Measurements from ENCODE around the gene XYLT2. TPM values are rescaled to one million over a fixed set of nuclear protein-coding genes. Genes with fewer than 3 reads are reported as not detected.

XYLT2 gene
- total RNA-seq (2014; rRNA removed; shearing (Covaris generic)) (22.4 and 22.5 TPM in 2 replicates), total RNA-seq (2022) (20.9 and 25.5 TPM in 2 replicates), Bru-seq, nascent RNA (percentile 57 among the genes with signal in this experiment), BruChase-seq, experiment 1, labeled RNA remaining after a 6-hour chase (percentile 66 among the genes with signal in this experiment), BruChase-seq, experiment 2, labeled RNA remaining after a 2-hour chase (percentile 64 among the genes with signal in this experiment)
- long read RNA-seq, transcript XYLT2-201 (11 exons, 3,507 nt): major isoform, 18 of 42 reads
- long read RNA-seq, transcript XYLT2-206 (1 exons, 2,174 nt): minor isoform, 5 of 42 reads
- long read RNA-seq, partial matches to known transcripts: 8 of 42 reads
- long read RNA-seq, other reads (novel, unspliced or antisense): 10 of 42 reads

- POLR2A ChIA-PET: interaction anchor here (1.3 kb wide), 1 partner anchor 16 kb away, joined by 4 read pairs; no protein-coding TSS in a partner anchor
- no peak within 1 kb of the TSS for H3K27ac ChIP-seq (ENCODE audit: low read depth, low read length, poor library complexity, severe bottlenecking)
- no peaks in the 10 kb centered on the region; the same call in 1 of the 2 replicates for H3K79me2 ChIP-seq (ENCODE audit: insufficient read depth, low read depth, low read length)
- CTCF ChIA-PET (ENCODE audit: unreplicated experiment): no interaction called here
- H3K9me2 ChIP-seq (ENCODE audit: insufficient read depth, low read length): no peaks in the 10 kb centered on the region
- H3K36me3 ChIP-seq (ENCODE audit: insufficient read depth, low read length): no peaks in the 10 kb centered on the region
- peak; percentile 94 for DNase-seq (ENCODE audit: low spot score)
- BruUV-seq (replicated peaks): no TSS peak
- no peaks in the 10 kb centered on the region for H4K20me1 ChIP-seq (ENCODE audit: insufficient read depth, low read length)
- H3K4me1 ChIP-seq (ENCODE audit: insufficient read depth, low read length, poor library complexity, severe bottlenecking): peaks cover 16% of the 10 kb centered on the region
- peak within 1 kb of the TSS; percentile 82 for H3K4me3 ChIP-seq (ENCODE audit: low read depth, low read length, poor library complexity, severe bottlenecking)
- H3K4me2 ChIP-seq (ENCODE audit: low read length): peak within 1 kb of the TSS; percentile 98
- TF ChIP-seq, protein P1, sequence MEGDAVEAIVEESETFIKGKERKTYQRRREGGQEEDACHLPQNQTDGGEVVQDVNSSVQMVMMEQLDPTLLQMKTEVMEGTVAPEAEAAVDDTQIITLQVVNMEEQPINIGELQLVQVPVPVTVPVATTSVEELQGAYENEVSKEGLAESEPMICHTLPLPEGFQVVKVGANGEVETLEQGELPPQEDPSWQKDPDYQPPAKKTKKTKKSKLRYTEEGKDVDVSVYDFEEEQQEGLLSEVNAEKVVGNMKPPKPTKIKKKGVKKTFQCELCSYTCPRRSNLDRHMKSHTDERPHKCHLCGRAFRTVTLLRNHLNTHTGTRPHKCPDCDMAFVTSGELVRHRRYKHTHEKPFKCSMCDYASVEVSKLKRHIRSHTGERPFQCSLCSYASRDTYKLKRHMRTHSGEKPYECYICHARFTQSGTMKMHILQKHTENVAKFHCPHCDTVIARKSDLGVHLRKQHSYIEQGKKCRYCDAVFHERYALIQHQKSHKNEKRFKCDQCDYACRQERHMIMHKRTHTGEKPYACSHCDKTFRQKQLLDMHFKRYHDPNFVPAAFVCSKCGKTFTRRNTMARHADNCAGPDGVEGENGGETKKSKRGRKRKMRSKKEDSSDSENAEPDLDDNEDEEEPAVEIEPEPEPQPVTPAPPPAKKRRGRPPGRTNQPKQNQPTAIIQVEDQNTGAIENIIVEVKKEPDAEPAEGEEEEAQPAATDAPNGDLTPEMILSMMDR (conservative IDR thresholded peaks at IDR 0.05; ENCODE audit: low read length): no peak
- no peak for TF ChIP-seq EZH2phosphoT487 (IDR thresholded peaks at IDR 0.05; ENCODE audit: borderline replicate concordance, low read depth, low read length)
- no peaks in the 10 kb centered on the region for H3K9me3 ChIP-seq (ENCODE audit: low read length)
- intact Hi-C loops (cut with micrococcal nuclease; ENCODE audit: unreplicated experiment): loop anchor here (5.0 kb wide), 1 partner anchor 132 kb away; the partner anchor contains the start of gene RSAD1
- H2AFZ ChIP-seq (ENCODE audit: low read length): peak within 1 kb of the TSS; percentile 72
Observed at GRCh38 chr17:50345432-50346312, at the start of gene XYLT2. TSS of gene XYLT2 (plus strand) at chr17:50346126. CDS start at chr17:50346141, 15 bp downstream.

GRCh38 chr17:50297407-50297865 is 48.5 kb upstream of the XYLT2 start:
- BruUV-seq (replicated peaks): no TSS peak
- TF ChIP-seq EZH2phosphoT487 (IDR thresholded peaks at IDR 0.05; ENCODE audit: borderline replicate concordance, low read depth, low read length): no peak
- TF ChIP-seq, protein P1 (conservative IDR thresholded peaks at IDR 0.05; ENCODE audit: low read length): peak; percentile 81
- ChIA-PET CTCF (ENCODE audit: unreplicated experiment) (no interaction called here), POLR2A (interaction anchor here (0.5 kb wide), 1 partner anchor 1661 kb away, joined by 3 read pairs; no protein-coding TSS in a partner anchor)
- no peak overlapping the region for H2AFZ ChIP-seq (ENCODE audit: low read length)
- no peak overlapping the region for H3K4me3 ChIP-seq (ENCODE audit: low read depth, low read length, poor library complexity, severe bottlenecking)
- peak; percentile 74 for DNase-seq (ENCODE audit: low spot score)
- no peaks in the 10 kb centered on the region for H3K4me1 ChIP-seq (ENCODE audit: insufficient read depth, low read length, poor library complexity, severe bottlenecking)
- no peaks in the 10 kb centered on the region for H3K36me3 ChIP-seq (ENCODE audit: insufficient read depth, low read length)
- no peak overlapping the region for H3K27ac ChIP-seq (ENCODE audit: low read depth, low read length, poor library complexity, severe bottlenecking)
- H3K9me2 ChIP-seq (ENCODE audit: insufficient read depth, low read length): no peaks in the 10 kb centered on the region
- no peaks in the 10 kb centered on the region for H3K79me2 ChIP-seq (ENCODE audit: insufficient read depth, low read depth, low read length)
- H3K4me2 ChIP-seq (ENCODE audit: low read length): no peak overlapping the region
- no peaks in the 10 kb centered on the region for H4K20me1 ChIP-seq (ENCODE audit: insufficient read depth, low read length)
- intact Hi-C loops (cut with micrococcal nuclease; ENCODE audit: unreplicated experiment): loop anchor here (1.0 kb wide), 4 partner anchors 24 to 203 kb away; no protein-coding TSS in a partner anchor
- H3K9me3 ChIP-seq (ENCODE audit: low read length): no peaks in the 10 kb centered on the region

All from OCI-LY7 (cell line).